Ecto neural progenitor cell (in vitro differentiated cells): Measurements from ENCODE around the gene C19orf47.
"Not testable (repeated sequence)": the region's sequence is repeated elsewhere in the genome, so short reads cannot be mapped to it uniquely, and the experiment has no call there.

Source experiments
- DNase-seq: peaks from one replicate; pipeline ENCODE4 v3.0.0-alpha.2; 2018; ENCODE audit warnings: low spot score

C19orf47 gene

GRCh38 chr19:40377876-40378385 lies 29.7 kb upstream of the C19orf47 start:
- DNase-seq: no peak

GRCh38 chr19:40376286-40376862 lies 28.2 kb upstream of the C19orf47 start:
- DNase-seq: no peak

DNA sequence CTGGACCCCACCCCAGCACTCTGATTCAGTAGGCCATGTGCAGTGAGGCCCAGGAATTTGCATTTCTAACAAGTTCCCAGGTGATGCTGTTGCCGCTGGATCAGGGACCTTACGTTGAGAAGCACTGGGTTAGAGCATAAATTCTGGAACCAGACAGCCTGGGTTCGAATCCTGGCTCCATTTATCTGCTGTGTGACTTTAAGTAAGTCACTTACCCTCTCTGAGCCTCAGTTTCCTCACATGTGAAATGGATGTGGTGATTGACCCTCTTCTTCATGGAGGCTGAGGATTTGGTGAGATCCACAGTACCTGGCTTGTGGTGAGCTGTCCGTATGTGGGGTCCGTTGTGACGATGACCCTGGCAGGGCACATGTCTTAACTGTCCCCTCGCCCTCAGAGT lies 25.9 kb upstream of the C19orf47 start:
- no peak for DNase-seq

DNA sequence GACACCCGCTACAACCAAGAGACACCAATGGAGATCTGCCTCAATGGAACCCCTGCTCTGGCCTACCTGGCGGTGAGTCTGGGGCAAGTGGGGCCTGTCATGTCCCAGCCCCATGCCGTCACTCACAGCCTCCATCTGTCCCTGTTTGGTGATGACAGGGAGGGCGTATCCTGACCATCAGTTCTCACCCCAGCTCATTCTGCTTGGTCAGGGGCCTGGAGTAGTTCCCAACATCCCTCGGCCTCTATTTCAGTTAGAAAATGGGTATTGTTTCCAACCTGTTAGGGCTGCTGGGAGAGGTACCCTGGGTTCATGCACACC lies 23.6 kb upstream of the C19orf47 start:
- no peak for DNase-seq

DNA sequence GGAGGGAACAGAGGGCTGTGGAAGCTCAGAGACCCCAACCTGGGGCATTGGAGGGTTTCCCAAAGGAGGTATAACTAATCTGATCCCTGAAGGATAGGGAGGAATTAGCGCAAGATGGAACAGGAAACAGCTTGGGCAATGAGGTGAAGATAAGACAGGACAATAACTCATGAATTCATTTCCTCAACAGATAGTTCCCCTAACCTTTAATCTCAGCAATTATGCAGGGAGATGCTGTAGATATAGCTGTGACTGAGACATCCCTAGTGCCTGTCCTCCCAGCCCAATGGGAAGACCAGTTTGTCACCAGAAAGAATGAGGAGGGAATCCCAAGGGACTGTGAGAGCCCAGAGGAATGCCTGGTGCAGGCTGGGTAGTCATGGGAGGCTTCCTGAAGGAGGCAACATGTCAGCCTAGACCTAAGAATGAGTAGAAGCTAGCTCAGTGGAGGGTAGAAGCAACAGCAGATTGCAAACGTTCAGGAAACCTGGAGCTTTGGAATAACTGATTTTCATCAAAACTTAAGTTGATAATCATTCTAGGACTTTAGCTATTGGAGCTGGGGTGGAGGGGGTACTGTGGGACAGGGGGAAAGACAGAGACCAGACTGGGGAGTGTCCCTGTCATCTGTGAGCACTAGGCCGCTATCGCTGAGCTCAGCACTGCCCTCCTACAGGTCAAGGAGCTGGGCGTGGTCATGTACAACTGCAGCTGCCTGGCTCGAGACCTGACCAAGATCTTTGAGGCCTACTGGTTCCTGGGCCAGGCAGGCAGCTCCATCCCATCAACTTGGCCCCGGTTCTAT lies 23.0 kb upstream of the C19orf47 start:
- DNase-seq: no peak

DNA sequence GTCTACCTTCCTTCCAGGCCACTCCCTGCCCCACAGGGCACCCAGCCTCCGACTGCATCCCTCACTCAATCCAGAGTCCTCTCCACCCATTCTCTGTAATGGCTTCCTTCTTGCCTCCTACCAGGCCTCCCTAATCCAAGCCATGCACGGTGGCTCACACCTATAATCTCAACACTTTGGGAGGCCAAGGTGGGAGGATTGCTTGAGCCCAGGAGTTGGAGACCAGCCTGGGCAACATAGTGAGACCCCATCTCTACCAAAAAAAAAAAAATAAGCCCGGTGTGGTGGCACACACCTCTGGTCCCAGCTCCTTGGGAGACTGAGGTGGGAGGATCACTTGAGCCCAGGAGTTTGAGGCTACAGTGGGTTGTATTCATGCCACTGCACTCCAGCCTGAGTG lies 22.1 kb upstream of the C19orf47 start:
- DNase-seq: not testable (repeated sequence)

- no peak for DNase-seq
Measured at GRCh38 chr19:40369797-40370196, 21.6 kb upstream of the C19orf47 start.

DNA sequence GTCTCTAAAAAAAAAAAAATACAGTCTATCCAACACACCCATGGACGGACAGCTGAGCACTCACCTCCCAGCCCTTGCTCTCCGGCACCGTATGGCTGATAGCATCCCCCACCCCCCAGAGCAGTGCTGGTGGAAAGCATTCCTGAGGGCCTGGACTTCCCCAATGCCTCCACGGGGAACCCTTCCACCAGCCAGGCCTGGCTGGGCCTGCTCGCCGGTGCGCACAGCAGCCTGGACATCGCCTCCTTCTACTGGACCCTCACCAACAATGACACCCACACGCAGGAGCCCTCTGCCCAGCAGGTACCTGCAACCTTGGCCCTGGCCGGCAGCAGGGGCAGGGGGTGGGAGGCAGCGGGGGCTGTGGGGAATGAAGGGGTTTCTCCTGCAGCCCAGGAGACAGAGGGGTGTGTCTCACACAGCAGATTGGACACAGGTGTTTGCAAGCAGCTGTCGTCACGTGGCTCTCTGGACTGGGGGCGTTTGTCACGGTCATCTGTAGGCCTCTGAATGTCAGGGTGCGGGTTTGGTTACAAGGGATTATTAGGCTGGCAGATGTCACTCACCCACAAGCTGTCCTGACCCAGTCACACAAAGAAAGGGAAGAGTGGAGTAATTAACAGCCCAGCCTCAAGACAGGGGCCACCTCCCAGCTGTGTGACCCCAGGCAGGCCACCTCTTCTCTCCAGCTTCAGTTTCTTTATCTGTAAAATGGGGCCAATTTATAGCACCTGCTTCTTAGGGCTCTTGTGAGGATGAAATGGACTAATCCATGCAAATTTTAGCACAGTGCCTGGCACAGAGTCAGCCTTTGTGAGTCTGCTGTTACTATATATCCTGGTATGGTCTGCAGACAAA lies 19.6 kb upstream of the C19orf47 start:
- DNase-seq: no peak

DNA sequence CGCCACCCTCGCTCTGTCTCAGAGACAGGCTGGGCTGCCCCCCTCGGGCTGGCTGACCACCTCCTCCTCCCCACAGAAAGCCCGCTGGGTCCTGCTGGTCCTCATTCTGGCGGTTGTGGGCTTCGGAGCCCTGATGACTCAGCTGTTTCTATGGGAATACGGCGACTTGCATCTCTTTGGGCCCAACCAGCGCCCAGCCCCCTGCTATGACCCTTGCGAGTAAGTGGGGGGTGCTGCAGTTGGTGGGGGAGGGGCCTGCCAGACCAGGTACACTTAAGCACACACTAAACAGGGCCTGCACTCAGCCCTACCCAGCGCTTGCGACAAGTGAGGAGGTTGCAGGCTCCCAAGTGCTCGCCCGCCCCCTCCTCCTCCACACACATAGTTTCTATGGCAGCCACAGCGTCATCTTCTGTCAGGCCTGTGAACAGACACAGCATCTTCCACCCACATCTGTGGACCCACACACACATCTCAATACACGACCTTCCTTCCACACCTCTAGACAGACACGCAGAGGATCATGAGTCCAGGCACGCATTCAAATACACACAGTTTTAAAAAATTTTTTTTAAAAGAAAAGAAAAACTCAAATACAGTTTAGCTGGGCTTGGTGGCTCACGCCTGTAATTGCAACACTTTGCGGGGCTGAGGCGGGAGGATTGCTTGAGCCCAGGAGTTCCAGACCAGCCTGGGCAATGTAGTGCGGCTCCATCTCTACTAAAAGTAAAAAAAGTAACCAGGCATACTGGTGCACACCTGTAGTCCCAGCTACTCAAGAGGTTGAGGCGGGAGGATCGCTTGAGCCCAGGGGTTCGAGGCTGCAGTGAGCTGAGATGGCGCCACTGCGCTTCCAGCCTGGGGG lies 18.7 kb upstream of the C19orf47 start:
- DNase-seq: peak; percentile 72

DNA sequence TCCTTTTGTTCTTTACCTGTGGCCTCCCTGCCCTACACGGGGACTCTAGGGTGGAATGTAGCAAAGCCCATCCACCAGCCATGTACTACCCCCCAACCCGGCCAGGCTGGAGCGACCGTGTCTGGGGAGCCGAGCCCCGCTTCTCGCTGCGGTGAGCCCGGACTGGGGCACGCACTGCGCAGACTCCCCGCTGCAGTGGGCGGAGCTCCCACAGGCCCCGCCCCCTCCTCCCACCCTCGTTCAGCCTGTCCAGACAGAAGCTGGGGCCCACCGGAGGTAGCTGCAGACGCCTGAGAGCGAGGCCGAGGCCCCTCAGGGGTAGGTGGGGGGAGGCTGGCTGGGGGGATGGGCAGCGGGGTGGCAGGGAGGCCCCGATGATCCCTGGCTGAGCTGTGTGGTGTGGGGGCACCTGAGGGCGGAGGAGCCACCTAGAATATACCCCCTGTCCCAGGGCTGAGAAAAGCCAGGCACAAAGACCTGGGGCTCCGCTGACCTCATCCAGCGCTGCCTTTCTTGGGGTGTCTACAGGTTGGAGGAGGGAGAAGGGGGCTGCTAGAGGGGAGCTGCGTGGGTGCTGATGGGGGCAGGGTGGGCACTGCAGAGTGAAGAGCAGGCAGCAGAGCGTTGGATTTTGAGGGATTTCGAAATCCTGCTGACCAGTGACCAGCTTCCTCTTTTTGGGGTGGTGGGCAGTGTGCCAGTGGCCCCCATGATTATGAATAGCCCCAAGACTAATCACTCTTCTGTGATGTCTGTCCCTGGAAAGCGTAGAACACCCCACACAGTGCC lies 17.6 kb upstream of the C19orf47 start:
- peak; percentile 96 for DNase-seq

GRCh38 chr19:40365010-40365409 lies 16.8 kb upstream of the C19orf47 start:
- no peak for DNase-seq

DNA sequence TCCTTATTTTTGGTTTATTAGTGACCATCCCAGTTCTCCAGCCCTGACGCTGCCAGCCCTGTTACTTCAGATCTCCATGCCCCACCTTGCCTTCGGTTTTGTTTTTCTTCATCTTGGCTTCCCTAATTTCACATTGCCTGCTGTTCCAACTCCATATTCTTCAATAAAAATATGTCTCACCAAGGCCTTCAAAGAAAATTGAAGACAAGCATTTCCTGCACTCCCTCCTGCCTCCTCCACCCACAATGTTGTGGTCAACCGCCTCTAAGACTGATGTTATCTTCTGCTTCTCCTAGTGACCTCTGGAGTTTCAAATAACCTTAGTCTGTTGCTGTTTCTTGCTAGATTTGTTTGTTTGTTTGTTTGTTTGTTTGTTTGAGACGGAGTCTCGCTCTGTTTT lies 14.9 kb upstream of the C19orf47 start:
- DNase-seq: no peak

- DNase-seq: no peak
Measured at GRCh38 chr19:40362160-40362559, 14.0 kb upstream of the C19orf47 start.

GRCh38 chr19:40360708-40361241 lies 12.6 kb upstream of the C19orf47 start:
- no peak for DNase-seq

- DNase-seq: no peak
Measured at GRCh38 chr19:40360020-40360707, 12.0 kb upstream of the C19orf47 start.

GRCh38 chr19:40358773-40359172 lies 10.6 kb upstream of the C19orf47 start:
- DNase-seq: no peak

DNA sequence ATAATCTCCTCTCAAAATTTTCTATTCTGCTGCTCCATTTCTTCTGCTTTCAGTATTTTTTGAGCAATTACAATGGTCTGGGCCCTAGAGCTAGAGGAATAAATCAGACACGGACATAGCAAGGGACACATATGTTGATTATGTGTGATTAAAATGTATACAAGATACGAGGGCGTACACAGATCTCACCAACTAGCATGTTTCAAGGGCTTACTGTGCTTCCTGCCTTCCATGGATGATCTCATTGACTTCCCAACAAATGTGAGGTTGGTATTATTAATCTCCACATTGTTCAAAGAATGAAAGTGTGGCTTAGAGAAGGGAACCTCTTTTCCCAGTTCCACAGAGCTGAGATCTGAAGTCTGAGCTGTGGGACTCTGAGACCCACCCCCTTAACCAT lies 9.4 kb upstream of the C19orf47 start:
- DNase-seq: no peak

- no peak for DNase-seq
Measured at GRCh38 chr19:40356681-40357595, 8.7 kb upstream of the C19orf47 start.
